GM18526 (cell line): Measurements from ENCODE around the gene COL15A1.

Experiments used
- POLR2A ChIP-seq: IDR thresholded peaks from 3 replicates; pipeline ENCODE4 v1.6.1; 2011; ENCODE audit not compliant: insufficient read length; ENCODE audit errors: extremely low read depth

COL15A1 gene

GRCh38 chr9:99054581-99054980 lies 110.9 kb downstream of the COL15A1 start:
- no peak for TF ChIP-seq POLR2A

- no peak for TF ChIP-seq POLR2A
Observed at GRCh38 chr9:99055384-99055783, 111.7 kb downstream of the COL15A1 start.

- TF ChIP-seq POLR2A, result no peak
Observed at GRCh38 chr9:99056186-99056585, 112.5 kb downstream of the COL15A1 start.

- TF ChIP-seq POLR2A, result no peak
Observed at GRCh38 chr9:99056886-99057664, 113.4 kb downstream of the COL15A1 start.

GRCh38 chr9:99057665-99058625 lies 114.2 kb downstream of the COL15A1 start:
- TF ChIP-seq POLR2A, result no peak

- no peak for TF ChIP-seq POLR2A
Observed at GRCh38 chr9:99058964-99059921, 115.5 kb downstream of the COL15A1 start.

GRCh38 chr9:99060621-99061020 lies 116.9 kb downstream of the COL15A1 start:
- TF ChIP-seq POLR2A, result no peak

- no peak for TF ChIP-seq POLR2A
Observed at GRCh38 chr9:99062549-99062948, 118.8 kb downstream of the COL15A1 start.

GRCh38 chr9:99063522-99063921 lies 119.8 kb downstream of the COL15A1 start:
- no peak for TF ChIP-seq POLR2A

GRCh38 chr9:99066571-99066970 lies 122.9 kb downstream of the COL15A1 start:
- TF ChIP-seq POLR2A, result no peak

GRCh38 chr9:99069075-99069474 lies 125.4 kb downstream of the COL15A1 start:
- no peak for TF ChIP-seq POLR2A

- no peak for TF ChIP-seq POLR2A
Observed at GRCh38 chr9:99069546-99069945, 125.8 kb downstream of the COL15A1 start.

GRCh38 chr9:99070681-99071080 lies 127.0 kb downstream of the COL15A1 start:
- TF ChIP-seq POLR2A, result no peak

GRCh38 chr9:99071313-99072039 lies 127.8 kb downstream of the COL15A1 start:
- TF ChIP-seq POLR2A, result no peak
